GM19240 (cell line): ENCODE data around the gene ADM2.
"Not testable (repeated sequence)": the region's sequence is repeated elsewhere in the genome, so short reads cannot be mapped to it uniquely, and the experiment has no call there.

Experiments used
- DNase-seq: peaks from one replicate; pipeline ENCODE4 v3.0.0; 2011; ENCODE audit warnings: low spot score; ENCODE audit not compliant: insufficient read length

ADM2 gene, protein sequence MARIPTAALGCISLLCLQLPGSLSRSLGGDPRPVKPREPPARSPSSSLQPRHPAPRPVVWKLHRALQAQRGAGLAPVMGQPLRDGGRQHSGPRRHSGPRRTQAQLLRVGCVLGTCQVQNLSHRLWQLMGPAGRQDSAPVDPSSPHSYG

DNA sequence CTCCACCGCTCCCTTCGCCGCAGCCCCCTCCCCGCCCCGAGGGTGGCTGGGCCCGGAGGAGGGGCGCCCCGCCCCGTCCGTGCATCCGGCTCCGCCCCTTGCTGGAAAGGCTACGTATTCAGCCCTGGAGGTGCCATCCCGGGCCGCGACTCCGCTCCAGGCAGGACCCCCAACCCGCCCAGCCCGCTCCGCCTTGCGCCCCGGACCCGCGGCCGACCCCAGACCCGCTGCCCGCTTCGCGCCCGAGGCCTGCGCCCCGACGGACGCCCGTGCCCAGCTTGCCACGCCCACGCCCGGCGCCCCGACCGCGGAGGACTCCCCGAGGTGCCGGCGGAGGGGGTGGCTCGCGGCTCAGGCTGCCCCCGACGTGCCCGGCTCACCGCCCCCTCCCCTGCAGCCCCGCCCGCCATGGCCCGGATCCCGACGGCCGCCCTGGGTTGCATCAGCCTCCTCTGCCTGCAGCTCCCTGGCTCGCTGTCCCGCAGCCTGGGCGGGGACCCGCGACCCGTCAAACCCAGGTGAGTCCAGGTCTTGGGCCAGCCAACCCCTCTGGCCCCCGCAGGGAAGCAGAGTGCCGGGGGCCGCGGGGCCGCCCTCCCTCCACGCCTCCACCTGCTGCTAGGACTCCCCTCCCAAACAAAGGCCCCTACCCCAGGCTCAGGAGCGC, at the start of gene ADM2:
ADM2 (plus strand) TSS at position 104 of the 667 bp plus-strand sequence; CDS start at position 409, 305 bp downstream.
- DNase-seq = no peak

DNA sequence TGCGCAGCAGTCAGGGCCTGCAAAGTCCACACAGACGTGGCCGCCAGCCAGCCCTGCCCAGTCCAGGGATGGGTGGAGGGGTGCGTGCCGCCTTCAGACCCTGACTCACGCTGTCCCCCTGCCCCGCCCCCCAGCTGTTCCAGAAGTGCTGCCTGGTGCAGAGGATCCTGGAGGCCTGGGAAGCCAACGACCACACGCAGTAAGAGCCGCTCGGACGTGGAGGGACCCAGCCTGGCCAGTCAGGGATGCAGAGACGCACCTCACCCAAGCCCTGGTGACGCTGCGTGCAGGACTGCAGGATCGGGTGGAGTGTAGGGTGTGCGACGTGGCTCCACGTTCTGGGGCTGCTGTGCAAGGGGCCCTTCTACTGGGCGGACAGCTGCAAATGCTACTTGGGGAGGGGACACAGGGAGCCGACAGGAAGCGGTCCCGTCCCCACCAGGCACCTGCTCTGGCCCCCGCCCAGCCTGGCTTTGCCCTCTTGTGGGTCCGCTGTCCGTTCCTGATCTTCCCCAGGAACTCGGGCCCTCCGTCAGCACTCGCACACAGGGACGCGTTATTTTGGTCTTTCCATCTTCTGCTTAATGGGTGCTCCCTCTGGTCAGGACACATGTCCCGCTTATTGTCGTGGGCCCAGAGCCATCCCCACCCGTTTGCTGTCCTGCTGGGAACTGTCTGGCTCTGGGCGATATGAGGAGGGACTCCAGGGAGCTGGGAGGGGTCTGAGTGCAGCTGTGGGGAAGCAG, 49.0 kb upstream of the ADM2 start:
- DNase-seq = no peak

DNA sequence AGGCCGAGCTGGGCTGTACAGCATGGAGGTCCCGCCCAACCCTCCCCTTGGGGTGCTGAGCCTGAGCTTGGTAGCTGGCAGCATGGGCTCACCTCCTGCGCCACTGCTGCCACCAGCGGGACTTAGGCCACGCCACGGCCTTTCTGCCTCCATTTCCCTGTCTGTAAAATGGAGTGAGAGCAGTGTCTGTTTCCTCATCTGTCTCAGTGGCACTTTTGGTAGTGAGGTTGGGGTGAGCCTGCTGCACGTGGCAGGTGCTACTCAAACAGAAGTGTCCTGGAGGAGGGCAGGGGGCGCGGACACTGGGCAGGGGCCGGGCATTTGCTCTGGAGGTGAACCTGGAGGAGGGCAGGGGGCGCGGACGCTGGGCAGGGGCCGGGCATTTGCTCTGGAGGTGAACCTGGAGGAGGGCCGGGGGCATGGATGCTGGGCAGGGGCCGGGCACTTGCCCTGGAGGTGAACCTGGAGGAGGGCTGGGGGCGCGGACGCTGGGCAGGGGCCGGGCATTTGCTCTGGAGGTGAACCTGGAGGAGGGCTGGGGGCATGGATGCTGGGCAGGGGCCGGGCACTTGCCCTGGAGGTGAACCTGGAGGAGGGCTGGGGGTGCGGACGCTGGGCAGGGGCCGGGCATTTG, 48.3 kb upstream of the ADM2 start:
- DNase-seq = not testable (repeated sequence)

DNA sequence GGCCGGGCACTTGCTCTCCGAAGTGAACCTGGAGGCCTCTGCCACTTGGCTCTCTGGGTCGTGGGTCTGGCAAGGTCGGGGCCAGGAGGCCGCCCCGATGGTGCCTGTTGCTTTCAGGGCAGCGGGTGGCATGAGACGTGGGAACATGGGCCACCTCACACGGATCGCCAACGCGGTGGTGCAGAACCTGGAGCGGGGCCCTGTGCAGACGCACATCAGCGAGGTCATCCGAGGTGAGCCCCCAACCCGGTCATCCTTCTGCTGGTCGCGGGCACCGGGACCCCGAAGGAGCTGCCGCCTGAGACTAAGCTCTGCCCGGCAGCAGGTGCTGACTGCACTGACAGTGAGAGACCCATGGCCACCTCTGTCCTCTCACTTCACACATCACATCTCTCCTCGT, 46.5 kb upstream of the ADM2 start:
- no peak for DNase-seq

DNA sequence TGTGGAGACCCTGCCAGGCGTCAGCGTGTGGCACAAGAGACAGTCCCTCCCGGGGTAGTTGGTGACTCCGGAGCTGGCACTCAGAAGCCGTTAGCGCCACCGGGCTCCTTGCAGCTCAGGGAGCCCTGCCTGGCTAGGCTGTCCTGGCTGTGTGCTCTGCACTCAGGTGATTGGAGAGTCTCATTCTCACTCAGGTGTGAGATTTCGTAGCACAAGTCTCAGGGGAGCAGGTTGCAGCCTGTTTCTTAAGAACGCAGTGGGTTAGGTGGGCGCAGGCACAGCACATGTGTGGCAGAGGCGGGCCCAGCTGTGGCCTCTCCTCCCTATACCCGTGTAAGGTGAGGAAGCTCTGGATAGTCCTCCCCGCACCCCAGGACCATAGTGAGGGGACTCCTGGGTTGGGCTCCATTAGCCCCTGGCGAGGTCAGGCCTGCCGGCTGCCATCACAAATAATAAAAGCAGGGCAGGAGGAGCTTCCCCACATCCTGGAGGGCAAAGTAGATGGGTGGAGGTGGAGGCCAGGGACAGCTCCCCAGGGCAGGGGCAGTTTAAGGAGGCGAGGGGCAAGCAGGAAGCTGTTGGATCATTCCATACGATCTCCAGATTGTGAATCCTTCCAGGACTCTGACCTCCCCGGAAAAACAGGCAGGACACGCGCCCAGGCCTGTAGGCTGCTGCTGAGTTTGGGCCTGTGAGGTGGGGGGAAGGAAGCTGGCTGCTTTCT, 45.9 kb upstream of the ADM2 start:
- DNase-seq = no peak

DNA sequence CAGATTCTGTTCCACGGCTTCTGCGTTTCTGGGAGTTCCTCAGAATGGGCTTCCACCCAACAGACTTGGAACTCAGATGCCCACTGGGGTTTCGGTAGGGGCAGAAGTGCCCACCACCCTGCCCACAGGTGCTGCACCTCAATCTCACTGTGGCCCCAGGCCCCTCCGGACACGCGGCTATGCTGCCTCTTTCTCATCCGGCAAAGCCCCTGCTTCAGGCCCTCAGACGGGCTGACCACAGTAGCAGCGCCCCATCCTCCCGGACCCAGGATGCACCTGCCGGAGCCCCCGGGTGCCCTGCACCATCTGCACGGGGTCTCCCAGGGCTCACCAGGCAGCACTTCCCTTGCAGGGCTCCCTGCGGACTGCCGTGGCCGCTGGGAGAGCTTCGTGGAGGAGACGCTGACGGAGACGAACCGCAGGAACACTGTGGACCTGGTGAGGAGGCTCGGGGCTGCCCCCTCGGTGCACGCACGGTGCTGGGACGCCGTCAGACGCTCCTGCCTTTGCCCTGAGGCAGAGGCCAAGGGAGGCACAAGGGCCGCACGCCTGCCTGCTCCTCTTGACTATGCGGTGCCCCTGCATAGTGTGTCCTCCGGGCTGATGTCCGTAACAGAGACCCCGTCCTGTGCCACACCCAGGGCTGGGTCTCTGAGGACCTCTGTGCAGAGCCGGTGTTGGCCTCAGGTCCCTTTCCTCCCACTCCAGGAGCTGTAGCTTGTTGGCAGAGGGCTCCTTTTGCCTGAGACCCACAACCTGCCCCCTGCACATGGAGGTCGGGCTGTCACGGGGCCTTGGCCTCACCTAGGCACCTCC, 45.1 kb upstream of the ADM2 start:
- DNase-seq = no peak

DNA sequence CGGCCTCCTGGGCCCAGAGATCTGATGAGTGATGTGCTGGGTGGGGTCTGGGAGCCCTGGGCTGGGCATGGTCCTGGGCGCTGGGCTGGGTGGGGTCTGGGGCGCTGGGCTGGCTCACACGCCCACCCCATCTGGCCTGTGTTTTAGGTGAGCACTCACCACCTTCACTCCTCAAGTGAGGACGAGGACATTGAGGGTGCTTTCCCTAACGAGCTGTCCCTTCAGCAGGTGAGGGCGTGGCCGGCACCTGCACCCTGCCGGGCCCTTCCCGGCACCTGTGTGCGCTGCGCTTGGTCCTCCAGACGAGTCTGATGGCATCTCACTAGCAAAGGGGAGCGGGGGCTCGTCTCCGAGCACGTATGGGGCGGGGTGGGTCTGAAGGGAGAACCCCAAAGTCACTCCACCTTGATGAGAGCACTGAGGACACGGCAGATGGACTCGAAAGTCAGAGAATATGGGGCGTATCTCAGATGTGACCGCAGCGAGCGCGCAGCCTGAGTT, 44.5 kb upstream of the ADM2 start:
- DNase-seq = no peak

DNA sequence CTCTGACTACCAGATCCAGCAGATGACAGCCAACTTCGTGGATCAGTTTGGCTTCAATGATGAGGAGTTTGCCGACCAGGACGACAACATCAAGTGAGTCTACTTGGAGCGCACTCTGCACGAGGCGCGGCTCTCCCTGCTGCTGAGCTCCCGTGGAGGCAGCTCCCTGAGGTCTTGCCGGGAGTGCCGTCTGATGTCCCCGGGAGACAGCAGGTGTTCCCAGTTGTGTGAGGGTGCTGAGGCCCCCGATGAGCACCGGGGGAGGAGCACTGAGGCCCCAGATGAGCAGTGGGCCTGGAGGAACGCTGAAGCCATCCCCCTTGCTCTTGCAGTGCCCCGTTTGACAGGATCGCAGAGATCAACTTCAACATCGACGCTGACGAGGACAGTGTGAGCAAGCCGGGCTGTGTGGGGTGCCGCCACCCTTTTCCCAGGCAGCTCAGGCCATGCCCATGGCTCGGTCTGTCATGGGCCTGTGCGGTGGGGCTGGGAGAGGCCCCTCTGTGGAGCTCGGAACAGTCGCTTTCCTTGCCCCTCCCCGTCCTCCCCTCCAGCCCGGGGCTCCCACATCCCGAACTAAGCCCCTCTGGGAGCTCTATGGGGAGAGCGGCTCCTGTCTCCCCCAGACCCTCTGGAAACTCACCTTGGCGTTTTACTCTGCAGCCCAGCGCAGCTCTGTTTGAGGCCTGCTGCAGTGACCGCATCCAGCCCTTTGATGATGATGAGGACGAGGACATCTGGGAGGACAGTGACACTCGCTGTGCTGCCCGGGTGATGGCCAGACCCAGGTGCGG, 43.6 kb upstream of the ADM2 start:
- DNase-seq = no peak

DNA sequence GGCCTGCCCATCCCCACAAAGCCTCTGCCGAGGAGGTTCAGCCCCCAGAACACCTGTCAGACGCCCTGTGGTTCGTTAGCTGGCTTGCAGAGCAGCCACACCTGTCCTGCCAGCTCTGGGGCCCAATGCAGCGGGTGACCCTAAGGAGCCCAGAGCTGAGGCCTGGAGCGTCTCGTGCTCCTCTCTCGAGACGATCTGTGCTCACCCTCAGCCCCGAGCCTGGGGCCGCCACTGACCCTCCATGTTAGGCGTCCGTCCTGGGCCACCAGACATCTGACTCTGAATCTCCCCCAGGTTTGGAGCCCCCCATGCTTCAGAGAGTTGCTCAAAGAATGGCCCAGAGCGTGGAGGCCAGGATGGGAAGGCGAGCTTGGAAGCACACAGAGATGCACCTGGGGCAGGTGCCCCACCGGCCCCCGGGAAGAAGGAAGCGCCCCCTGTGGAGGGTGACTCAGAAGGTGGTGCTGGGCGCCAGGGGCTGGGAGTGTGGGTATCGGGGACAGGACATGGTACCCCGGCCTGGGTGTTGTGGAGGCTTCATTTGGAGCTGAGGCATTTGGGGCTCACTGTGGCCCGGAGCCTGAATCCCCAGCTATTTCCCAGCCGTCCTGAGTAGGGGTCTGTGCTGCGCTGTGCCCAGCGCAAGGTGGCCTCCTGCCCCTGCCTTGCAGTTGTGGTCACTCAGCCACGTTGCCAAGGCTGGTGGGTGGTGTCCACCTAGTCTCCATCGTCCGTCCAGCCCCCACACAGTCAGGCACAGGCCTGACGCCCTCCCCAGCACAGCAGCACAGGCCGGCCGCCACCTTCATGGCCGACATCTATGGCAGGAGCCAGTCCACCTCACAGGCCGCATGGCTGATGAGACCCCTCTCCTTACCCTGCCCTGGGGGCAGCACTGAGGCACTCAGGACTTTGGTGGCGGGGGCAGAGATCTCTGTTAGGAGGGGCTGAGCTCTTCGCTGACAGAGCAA, 42.8 kb upstream of the ADM2 start:
- no peak for DNase-seq

DNA sequence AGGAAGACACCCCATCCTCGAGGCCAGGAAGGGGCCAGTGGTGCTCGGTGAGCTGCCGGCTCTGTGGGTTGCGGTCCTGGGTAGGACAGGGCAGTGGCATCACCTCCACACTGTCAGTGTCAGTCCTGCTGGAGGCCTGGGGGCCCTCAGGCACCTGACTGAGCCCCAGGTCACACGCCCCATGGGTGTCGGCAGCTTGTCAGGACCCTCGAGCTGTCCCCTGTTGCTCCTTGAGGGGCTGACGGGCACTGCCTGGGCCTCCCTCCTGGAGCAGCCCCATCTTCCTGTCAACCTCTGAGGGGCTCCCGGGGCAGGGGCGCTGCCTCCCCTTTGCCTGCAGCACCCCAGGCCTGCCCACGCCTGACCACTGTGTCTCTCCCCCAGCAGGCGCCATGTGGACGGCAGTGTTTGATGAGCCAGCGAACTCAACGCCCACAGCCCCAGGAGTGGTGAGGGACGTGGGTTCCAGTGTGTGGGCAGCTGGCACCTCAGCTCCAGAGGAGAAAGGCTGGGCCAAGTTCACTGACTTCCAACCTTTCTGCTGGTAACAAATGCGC, 42.0 kb upstream of the ADM2 start:
- DNase-seq = no peak

DNA sequence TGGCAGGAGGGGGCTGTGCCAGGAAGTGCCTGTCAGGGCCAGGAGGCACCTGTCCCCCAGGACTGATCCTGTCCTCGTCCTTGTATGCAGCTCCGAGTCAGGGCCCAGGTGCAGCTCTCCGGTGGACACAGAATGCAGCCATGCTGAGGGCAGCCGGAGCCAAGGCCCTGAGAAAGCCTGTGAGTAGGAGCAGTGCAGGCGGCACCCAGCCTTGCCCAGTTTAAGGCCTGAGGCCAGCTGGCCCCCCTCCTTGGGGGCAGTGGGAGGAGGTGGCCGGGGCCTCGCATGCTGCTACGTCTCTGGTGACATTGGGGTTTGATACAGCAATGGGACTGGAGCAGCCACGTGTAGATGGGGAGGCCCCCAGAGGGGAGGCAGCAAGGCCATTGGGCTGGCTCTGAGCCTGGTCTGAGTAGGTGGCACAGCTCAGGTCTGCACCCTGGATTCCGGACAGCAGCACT, 41.4 kb upstream of the ADM2 start:
- no peak for DNase-seq

DNA sequence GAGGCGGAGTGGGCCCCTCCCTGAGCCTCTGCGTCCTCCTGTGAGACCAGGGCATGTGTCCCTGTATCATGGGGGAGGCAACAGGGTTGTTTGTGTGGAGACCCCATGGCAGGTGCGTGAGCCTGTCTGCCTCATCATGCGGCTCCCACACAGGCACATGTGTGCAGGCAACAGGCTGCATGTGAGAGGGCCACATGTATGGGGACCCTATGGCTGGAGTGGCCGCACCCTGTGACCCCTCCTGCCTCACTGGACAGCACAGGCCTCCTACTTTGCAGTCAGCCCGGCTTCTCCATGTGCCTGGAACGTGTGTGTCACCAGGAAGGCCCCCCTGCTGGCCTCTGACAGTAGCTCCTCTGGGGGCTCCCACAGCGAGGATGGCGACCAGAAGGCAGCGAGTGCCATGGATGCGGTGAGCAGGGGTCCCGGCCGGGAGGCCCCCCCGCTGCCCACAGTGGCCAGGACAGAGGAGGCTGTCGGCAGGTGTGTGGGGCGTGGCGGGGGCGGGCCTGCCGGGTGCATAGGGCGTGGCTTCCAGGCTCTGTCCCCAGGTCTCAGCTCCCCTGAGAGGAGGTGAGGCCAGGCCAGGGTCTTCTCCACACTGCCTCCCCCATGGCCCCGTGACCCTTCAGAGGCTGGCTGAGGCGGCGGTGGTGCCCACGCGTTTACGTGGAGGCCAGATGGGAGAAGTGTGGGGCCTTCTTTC, 40.6 kb upstream of the ADM2 start:
- no peak for DNase-seq

DNA sequence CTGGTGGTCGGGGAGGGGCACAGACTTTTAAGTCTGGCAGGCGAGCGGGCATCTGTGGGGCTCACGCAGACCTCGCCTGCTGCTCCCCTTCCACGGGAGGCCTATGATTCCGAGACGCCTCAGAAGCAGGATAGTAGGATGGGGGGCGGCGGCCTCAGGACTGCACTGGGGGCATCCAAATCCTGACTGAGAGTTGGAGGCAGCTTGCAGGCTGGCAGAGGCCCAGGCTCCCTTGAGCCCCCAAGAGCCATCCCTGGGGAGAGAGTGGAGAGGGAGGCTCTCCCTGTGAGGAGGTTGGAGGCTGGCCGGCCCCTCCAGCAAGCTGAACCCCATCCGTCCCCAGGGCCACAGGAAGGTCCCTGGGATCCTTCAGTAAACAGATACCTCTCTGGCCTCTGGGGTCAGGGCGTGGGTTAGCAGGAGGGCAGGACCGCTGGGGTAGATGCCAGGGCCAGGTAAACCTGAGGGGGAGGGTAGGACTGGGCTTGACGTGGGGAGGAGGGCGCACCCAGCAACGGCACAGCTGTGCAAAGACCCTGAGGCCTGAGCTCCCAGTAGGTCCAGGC, 39.8 kb upstream of the ADM2 start:
- DNase-seq = no peak

DNA sequence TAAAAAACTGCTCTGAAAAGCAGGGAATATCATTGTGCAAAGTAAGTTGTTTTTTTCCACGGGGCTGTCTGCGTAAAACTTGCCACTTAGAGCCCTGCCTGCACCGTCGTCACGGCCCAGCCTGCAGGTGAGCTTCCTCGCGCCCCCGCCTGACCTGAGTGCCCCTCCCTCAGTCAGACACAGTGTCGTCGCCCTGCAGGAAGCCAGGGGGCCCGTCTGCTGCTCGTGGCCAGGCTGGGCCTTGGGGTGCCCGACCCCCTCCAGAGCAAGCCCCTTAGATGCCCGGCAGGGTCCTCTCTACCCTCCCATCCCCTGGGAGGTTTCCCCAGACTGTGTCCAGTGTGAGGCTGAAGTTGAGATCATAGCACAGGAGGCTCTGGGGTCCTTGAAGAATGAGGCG, 38.1 kb upstream of the ADM2 start:
- DNase-seq = no peak

DNA sequence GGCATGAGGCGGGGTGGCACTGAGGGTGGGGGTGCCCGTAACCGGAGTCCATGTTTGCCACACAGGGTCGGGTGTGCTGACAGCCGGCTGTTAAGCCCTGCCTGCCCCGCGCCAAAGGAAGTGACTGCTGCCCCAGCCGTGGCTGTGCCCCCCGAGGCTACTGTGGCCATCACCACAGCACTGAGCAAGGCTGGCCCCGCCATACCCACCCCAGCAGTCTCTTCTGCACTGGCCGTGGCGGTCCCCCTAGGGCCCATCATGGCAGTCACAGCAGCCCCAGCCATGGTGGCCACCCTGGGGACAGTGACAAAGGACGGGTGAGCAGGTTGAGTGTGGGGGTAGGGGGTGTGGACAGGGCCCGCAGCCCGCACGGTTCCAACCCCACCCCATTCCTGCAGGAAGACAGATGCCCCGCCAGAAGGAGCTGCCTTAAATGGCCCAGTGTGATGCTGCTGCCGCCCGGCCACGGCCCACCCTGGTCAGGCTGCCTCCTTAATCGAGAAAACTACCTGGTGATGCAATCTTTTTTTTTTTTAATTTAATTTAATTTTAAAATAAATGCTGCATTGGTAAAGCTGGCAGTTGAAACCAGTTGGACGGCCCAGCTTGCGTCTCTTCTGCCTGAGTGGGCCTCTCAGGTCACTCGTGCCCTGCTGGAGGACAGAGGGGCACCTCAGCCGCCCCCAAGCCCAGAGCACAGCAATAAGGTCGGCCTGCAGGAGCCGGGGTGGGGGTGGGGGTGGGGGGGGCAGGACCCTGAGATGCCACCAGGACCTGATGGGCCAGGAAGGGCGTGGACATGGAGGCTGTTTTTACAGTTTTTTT, 37.3 kb upstream of the ADM2 start:
- no peak for DNase-seq

DNA sequence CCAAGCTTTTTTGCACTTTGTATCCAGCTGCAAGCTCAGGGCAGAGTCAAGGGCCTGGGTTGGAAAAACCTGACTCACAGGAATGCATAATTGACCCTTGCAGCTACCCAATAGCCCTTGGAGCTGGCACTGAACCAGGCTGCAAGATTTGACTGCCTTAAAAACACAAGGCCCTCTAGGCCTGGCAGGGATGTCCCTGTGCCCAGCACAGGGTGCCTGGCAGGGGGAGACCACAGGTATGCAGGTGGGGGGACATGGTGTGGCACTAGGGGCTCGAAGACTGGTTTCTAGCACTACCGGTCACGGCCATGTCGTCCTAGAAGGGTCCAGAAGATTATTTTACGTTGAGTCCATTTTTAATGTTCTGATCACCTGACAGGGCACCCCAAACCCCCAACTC, 36.7 kb upstream of the ADM2 start:
- DNase-seq = no peak
